SK-N-MC (cell line): ENCODE data around the gene CELF2.

Source experiments
- EZH2 ChIP-seq: fragments of 200-600 bp; sonication (generic); IDR thresholded peaks from one replicate; pipeline ENCODE4 v1.6.1; 2017; ENCODE audit warnings: antibody characterized with exemption
- POLR2AphosphoS5 ChIP-seq: IDR thresholded peaks from 2 replicates; pipeline ENCODE4 v1.6.1; 2012; ENCODE audit warnings: mild to moderate bottlenecking, low read depth, low read length, borderline replicate concordance

DNA sequence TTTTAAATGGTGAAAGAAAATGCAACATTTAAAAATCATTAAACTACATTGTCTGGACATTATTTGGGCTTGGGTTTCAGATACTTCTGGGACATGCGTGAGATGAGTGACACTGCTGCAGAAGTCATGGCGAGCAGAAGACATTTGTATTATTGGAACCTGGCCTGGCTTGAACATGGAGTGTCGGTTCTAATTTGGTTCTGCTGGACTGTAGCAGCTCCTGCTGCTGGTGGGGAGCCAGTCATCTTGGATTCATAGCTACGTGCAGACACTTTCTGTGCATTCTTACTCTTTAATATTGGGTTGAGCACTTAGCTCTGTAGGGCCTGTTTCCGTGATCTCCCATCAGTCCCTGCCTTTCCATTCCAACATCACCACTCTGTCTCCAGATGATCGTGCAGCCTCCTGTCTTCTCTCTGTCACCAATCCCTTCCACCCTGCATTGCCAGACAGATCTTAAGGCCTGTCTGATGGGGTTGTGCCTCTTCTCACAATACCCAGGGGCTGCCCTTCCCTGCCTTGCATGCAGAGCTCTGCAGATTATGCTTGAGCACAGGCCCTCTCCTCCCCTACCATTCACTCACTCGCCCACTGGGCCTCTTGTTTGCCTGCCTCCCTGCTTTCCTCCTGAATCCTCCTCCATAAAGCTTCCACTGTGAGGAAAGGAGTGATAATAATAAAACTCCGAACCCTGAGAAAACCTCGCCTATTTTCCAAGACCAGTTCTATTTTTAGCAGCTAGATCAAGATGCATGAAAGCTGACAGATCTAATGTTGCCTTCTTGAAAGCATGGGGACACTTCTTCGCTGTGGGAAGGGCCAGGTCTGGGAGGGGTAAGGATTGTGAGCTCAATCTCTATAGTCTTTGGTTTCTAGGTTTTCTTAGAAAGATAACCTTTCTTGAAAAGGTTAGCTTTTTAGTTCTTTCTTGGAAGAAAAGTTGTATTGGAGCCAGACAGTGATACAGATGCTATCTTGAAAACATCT is 32.9 kb downstream of the CELF2 start:
- TF ChIP-seq POLR2AphosphoS5 (no peak), EZH2 (no peak)
